Testis (tissue), 3 donors: ENCODE measurements around the gene ADSL. TPM values are rescaled to one million over a fixed set of nuclear protein-coding genes. Genes with fewer than 3 reads are reported as not detected.

Experiments
- DNase-seq: peaks from one replicate; pipeline ENCODE4 v3.0.0-alpha.2; 2019
- H3K27ac ChIP-seq, 2 donors: fragments of 200-600 bp; sonication (generic); one replicate each; pipeline ENCODE4 v1.5.1; 2019
- H3K27me3 ChIP-seq: fragments of 200-600 bp; sonication (generic); one replicate; pipeline ENCODE4 v1.5.1; 2019
- H3K36me3 ChIP-seq: fragments of 200-600 bp; sonication (generic); one replicate; pipeline ENCODE4 v1.5.1; 2017; ENCODE audit warnings: low read depth; ENCODE audit errors: missing control alignments
- H3K4me1 ChIP-seq: fragments of 200-600 bp; sonication (generic); one replicate; pipeline ENCODE4 v1.5.1; 2019
- H3K4me3 ChIP-seq, 2 donors: fragments of 200-600 bp; sonication (generic); one replicate each; pipeline ENCODE4 v1.5.1; 2017 to 2019
- H3K9me3 ChIP-seq: fragments of 200-600 bp; sonication (generic); one replicate; pipeline ENCODE4 v1.5.1; 2017
- CTCF ChIP-seq, 3 experiments: fragments of 450-650 bp in 2 of 3; fragments of 200-600 bp in 1 of 3; sonication (generic) in 1 of 3; IDR thresholded peaks; one replicate each; pipeline ENCODE4 v1.5.1; 2016 to 2019; ENCODE audit warnings: antibody characterized with exemption in 3 of 3, mild to moderate bottlenecking in 2 of 3, moderate library complexity in 1 of 3
- POLR2A ChIP-seq: fragments of 450-650 bp; IDR thresholded peaks from one replicate; pipeline ENCODE4 v1.6.1; 2017; ENCODE audit warnings: antibody characterized with exemption, mild to moderate bottlenecking, moderate library complexity
- WGBS, 2 donors: methylation state at CpG; one replicate each; pipeline ENCODE4 v1.1.5; 2018; 5-methylcytosine and 5-hydroxymethylcytosine counted together
- intact Hi-C: fragments of 100-400 bp; cut with DNase I; formaldehyde crosslinking; loops from one replicate; pipeline ENCODE4 v1.15.1; 2023; ENCODE audit warnings: low total_unique reads
- polyA plus RNA-seq: library from polyadenylated mRNA; stranded (reverse); fragments of 350-450 nt; fragmentation: Illumina TruSeq; extraction: RNeasy Lipid Tissue Mini Kit (QIAGEN cat#74804); gene quantifications from one replicate; pipeline ENCODE4 v1.2.3, GENCODE V29; 2014; ENCODE audit warnings: low read depth, low replicate concordance; ENCODE audit not compliant: insufficient read depth
- total RNA-seq, 2 donors: library from RNA; depleted of rRNA; stranded (reverse); fragments of >200 nt; gene quantifications; one replicate each; pipeline ENCODE4 v1.2.3, GENCODE V29; 2016

ADSL gene
- total and polyA plus RNA-seq, 3 donors from 2014 or later = 72.4 to 102 (median 78.9) TPM

GRCh38 chr22:40381461-40381860 lies 35.2 kb downstream of the ADSL start:
- Histone ChIP-seq H3K27ac (no peak overlapping the region), H3K9me3 (no peaks in the 10 kb centered on the region), H3K27me3 (no peaks in the 10 kb centered on the region), H3K36me3 (no peaks in the 10 kb centered on the region), H3K4me1 (no peaks in the 10 kb centered on the region), H3K4me3 (no peak overlapping the region)
- DNase-seq = no peak
- intact Hi-C loops = no loop called here
- 91 to 96% methylated on average over 3 of the region's 3 CpGs for WGBS, 2 donors
- TF ChIP-seq CTCF (IDR thresholded peaks at IDR 0.05) (no peak), POLR2A (no peak)

- intact Hi-C loops = no loop called here
- WGBS, 2 donors = 63 to 71% methylated on average over 3 of the region's 3 CpGs
- no peaks in the 10 kb centered on the region for H3K4me1 ChIP-seq
- H3K27me3 ChIP-seq = no peaks in the 10 kb centered on the region
- TF ChIP-seq CTCF (IDR thresholded peaks at IDR 0.05) = no peak
- no peak for TF ChIP-seq POLR2A
- H3K27ac ChIP-seq = no peak overlapping the region
- H3K36me3 ChIP-seq = no peaks in the 10 kb centered on the region
- no peak for DNase-seq
- no peak overlapping the region for H3K4me3 ChIP-seq
- H3K9me3 ChIP-seq = no peaks in the 10 kb centered on the region
Measured at GRCh38 chr22:40383905-40384304, 37.6 kb downstream of the ADSL start.

GRCh38 chr22:40385036-40385782 lies 38.9 kb downstream of the ADSL start:
- no peaks in the 10 kb centered on the region for H3K36me3 ChIP-seq
- WGBS, 2 donors = 83 to 89% methylated on average over 10 of the region's 10 CpGs
- DNase-seq = no peak
- no peaks in the 10 kb centered on the region for H3K9me3 ChIP-seq
- no peaks in the 10 kb centered on the region for H3K27me3 ChIP-seq
- TF ChIP-seq CTCF (IDR thresholded peaks at IDR 0.05) (no peak), POLR2A (no peak)
- H3K4me1 ChIP-seq = no peaks in the 10 kb centered on the region
- H3K4me3 ChIP-seq = no peak overlapping the region
- intact Hi-C loops = no loop called here
- H3K27ac ChIP-seq = no peak overlapping the region

GRCh38 chr22:40387746-40388145 lies 41.4 kb downstream of the ADSL start:
- H3K4me1 ChIP-seq = no peaks in the 10 kb centered on the region
- intact Hi-C loops = no loop called here
- no peaks in the 10 kb centered on the region for H3K27me3 ChIP-seq
- no peaks in the 10 kb centered on the region for H3K36me3 ChIP-seq
- WGBS, 2 donors = 74 to 75% methylated on average over 5 of the region's 5 CpGs
- no peaks in the 10 kb centered on the region for H3K9me3 ChIP-seq
- TF ChIP-seq CTCF (IDR thresholded peaks at IDR 0.05) (no peak), POLR2A (no peak)
- H3K4me3 ChIP-seq = no peak overlapping the region
- no peak for DNase-seq
- no peak overlapping the region for H3K27ac ChIP-seq

GRCh38 chr22:40388231-40388630 lies 41.9 kb downstream of the ADSL start:
- Histone ChIP-seq H3K27me3 (no peaks in the 10 kb centered on the region), H3K4me3 (no peak overlapping the region), H3K9me3 (no peaks in the 10 kb centered on the region), H3K27ac (no peak overlapping the region), H3K4me1 (no peaks in the 10 kb centered on the region), H3K36me3 (no peaks in the 10 kb centered on the region)
- 55 to 57% methylated on average over 4 of the region's 4 CpGs for WGBS, 2 donors
- intact Hi-C loops = no loop called here
- TF ChIP-seq CTCF (IDR thresholded peaks at IDR 0.05) (no peak), POLR2A (no peak)
- DNase-seq = no peak
